ENCODE results near the gene TOR1A.

TOR1A gene

GRCh38 chr9:129860653-129861446 is 36.9 kb upstream of the TOR1A start:
- no peak for TF ChIP-seq EZH2phosphoT487 (IDR thresholded peaks at IDR 0.05; ENCODE audit: borderline replicate concordance)
- peak overlapping the region; percentile 64 for H3K9ac ChIP-seq (ENCODE audit: low read depth, low read length, poor library complexity, severe bottlenecking)
- peak overlapping the region; percentile 27 for H3K4me2 ChIP-seq (ENCODE audit: low read depth, low read length, poor library complexity, severe bottlenecking)
- no peaks in the 10 kb centered on the region for H3K27me3 ChIP-seq (ENCODE audit: insufficient read depth, low read length, poor library complexity, severe bottlenecking)
- H3K4me1 ChIP-seq (ENCODE audit: insufficient read depth, low read length, poor library complexity, severe bottlenecking): peaks cover 64% of the 10 kb centered on the region
- no peaks in the 10 kb centered on the region for H3F3A ChIP-seq (ENCODE audit: low read depth)
- peaks cover 9% of the 10 kb centered on the region; the same call in 1 of the 2 replicates for H3K36me3 ChIP-seq (ENCODE audit: insufficient read depth, low read length)
- H2AFZ ChIP-seq (ENCODE audit: low read length): no peak overlapping the region
- no peaks in the 10 kb centered on the region for H3K9me3 ChIP-seq (ENCODE audit: insufficient read depth, low read depth, low read length)
- no peaks in the 10 kb centered on the region; the same call in 1 of the 2 replicates for H3K79me2 ChIP-seq (ENCODE audit: insufficient read depth, low read length)
- no peaks in the 10 kb centered on the region for H4K20me1 ChIP-seq (ENCODE audit: insufficient read depth, low read length, poor library complexity, severe bottlenecking)
- H3K9me2 ChIP-seq (replicated peaks; ENCODE audit: low read depth, low read length): no peaks in the 10 kb centered on the region
- no peak overlapping the region for H3K4me3 ChIP-seq (ENCODE audit: low read length, poor library complexity, severe bottlenecking)

GRCh38 chr9:129858167-129858962 is 34.4 kb upstream of the TOR1A start:
- H3K9me3 ChIP-seq (ENCODE audit: insufficient read depth, low read depth, low read length): no peaks in the 10 kb centered on the region
- H3K4me2 ChIP-seq (ENCODE audit: low read depth, low read length, poor library complexity, severe bottlenecking): no peak overlapping the region
- TF ChIP-seq EZH2phosphoT487 (IDR thresholded peaks at IDR 0.05; ENCODE audit: borderline replicate concordance): no peak
- TF ChIP-seq CTCF (conservative IDR thresholded peaks at IDR 0.05; ENCODE audit: low read length): no peak
- H3K9me2 ChIP-seq (replicated peaks; ENCODE audit: low read depth, low read length): no peaks in the 10 kb centered on the region
- H3F3A ChIP-seq (ENCODE audit: low read depth): 0 out of 2 replicates have a peak, but pooled peaks cover 2% of the 10 kb centered on the region
- no peak overlapping the region for H3K4me3 ChIP-seq (ENCODE audit: low read length, poor library complexity, severe bottlenecking)
- H3K4me1 ChIP-seq (ENCODE audit: insufficient read depth, low read length, poor library complexity, severe bottlenecking): peaks cover 57% of the 10 kb centered on the region
- peak overlapping the region; percentile 72 for H3K9ac ChIP-seq (ENCODE audit: low read depth, low read length, poor library complexity, severe bottlenecking)
- H3K27me3 ChIP-seq (ENCODE audit: insufficient read depth, low read length, poor library complexity, severe bottlenecking): no peaks in the 10 kb centered on the region
- no peaks in the 10 kb centered on the region; the same call in 1 of the 2 replicates for H3K79me2 ChIP-seq (ENCODE audit: insufficient read depth, low read length)
- H2AFZ ChIP-seq (ENCODE audit: low read length): no peak overlapping the region
- peaks cover 11% of the 10 kb centered on the region; the same call in 1 of the 2 replicates for H3K36me3 ChIP-seq (ENCODE audit: insufficient read depth, low read length)
- no peaks in the 10 kb centered on the region for H4K20me1 ChIP-seq (ENCODE audit: insufficient read depth, low read length, poor library complexity, severe bottlenecking)

GRCh38 chr9:129857207-129857606 is 33.3 kb upstream of the TOR1A start:
- no peaks in the 10 kb centered on the region for H3K9me3 ChIP-seq (ENCODE audit: insufficient read depth, low read depth, low read length)
- no peaks in the 10 kb centered on the region for H4K20me1 ChIP-seq (ENCODE audit: insufficient read depth, low read length, poor library complexity, severe bottlenecking)
- H3K79me2 ChIP-seq (ENCODE audit: insufficient read depth, low read length): no peaks in the 10 kb centered on the region; the same call in 1 of the 2 replicates
- H3K4me3 ChIP-seq (ENCODE audit: low read length, poor library complexity, severe bottlenecking): no peak overlapping the region
- 0 out of 2 replicates have a peak, but pooled peaks cover 2% of the 10 kb centered on the region for H3F3A ChIP-seq (ENCODE audit: low read depth)
- H3K4me1 ChIP-seq (ENCODE audit: insufficient read depth, low read length, poor library complexity, severe bottlenecking): peaks cover 54% of the 10 kb centered on the region
- no peaks in the 10 kb centered on the region for H3K27me3 ChIP-seq (ENCODE audit: insufficient read depth, low read length, poor library complexity, severe bottlenecking)
- H3K36me3 ChIP-seq (ENCODE audit: insufficient read depth, low read length): peaks cover 14% of the 10 kb centered on the region; the same call in 1 of the 2 replicates
- H3K4me2 ChIP-seq (ENCODE audit: low read depth, low read length, poor library complexity, severe bottlenecking): peak overlapping the region; percentile 49
- no peak for TF ChIP-seq CTCF (conservative IDR thresholded peaks at IDR 0.05; ENCODE audit: low read length)
- no peak for TF ChIP-seq EZH2phosphoT487 (IDR thresholded peaks at IDR 0.05; ENCODE audit: borderline replicate concordance)
- peak overlapping the region; percentile 72 for H3K9ac ChIP-seq (ENCODE audit: low read depth, low read length, poor library complexity, severe bottlenecking)
- no peak overlapping the region for H2AFZ ChIP-seq (ENCODE audit: low read length)
- H3K9me2 ChIP-seq (replicated peaks; ENCODE audit: low read depth, low read length): no peaks in the 10 kb centered on the region
